HepG2 (cell line): ENCODE results near the gene MEF2D.

Experiments used
- ELF4 ChIP-seq: sonication (generic); formaldehyde crosslinking; IDR thresholded peaks from 2 replicates; pipeline ENCODE4 v1.5.0; 2020; ENCODE audit warnings: missing genetic modification reagents, mild to moderate bottlenecking, moderate library complexity, borderline replicate concordance
- FOXP1 ChIP-seq, 2 experiments: fragments of 450-650 bp in 1 of 2; IDR thresholded peaks; 2 replicates each; pipeline ENCODE4 v1.6.1; 2017 to 2018; ENCODE audit warnings: antibody characterized with exemption in 1 of 2
- GZF1 ChIP-seq: sonication (generic); formaldehyde crosslinking; IDR thresholded peaks from 2 replicates; pipeline ENCODE4 v1.5.1; 2020; ENCODE audit warnings: mild to moderate bottlenecking, missing genetic modification reagents
- KLF12 ChIP-seq: sonication (generic); formaldehyde crosslinking; IDR thresholded peaks from 2 replicates; pipeline ENCODE4 v1.4.0; 2020; ENCODE audit warnings: missing genetic modification reagents, borderline replicate concordance
- MAX ChIP-seq: IDR thresholded peaks from 2 replicates; pipeline ENCODE4 v1.6.1; 2012; ENCODE audit warnings: inconsistent platforms
- NCOA2 ChIP-seq: sonication (generic); formaldehyde crosslinking; IDR thresholded peaks from 2 replicates; pipeline ENCODE4 v1.8.0; 2022; ENCODE audit warnings: inconsistent platforms
- NFATC3 ChIP-seq: sonication (generic); formaldehyde crosslinking; IDR thresholded peaks from 2 replicates; pipeline ENCODE4 v1.5.1; 2020; ENCODE audit warnings: mild to moderate bottlenecking, missing genetic modification reagents
- POLR2A ChIP-seq, 2 experiments: IDR thresholded peaks; 2 replicates each; pipeline ENCODE4 v1.6.1; 2011; ENCODE audit warnings: low read depth in 2 of 2, low read length in 2 of 2, mild to moderate bottlenecking in 1 of 2, moderate library complexity in 1 of 2; ENCODE audit not compliant: insufficient read depth in 1 of 2
- RXRA ChIP-seq: sonication (generic); formaldehyde crosslinking; IDR thresholded peaks from 2 replicates; pipeline ENCODE4 v1.5.1; 2020; ENCODE audit warnings: missing genetic modification reagents
- ZFYVE20 ChIP-seq: sonication (generic); formaldehyde crosslinking; IDR thresholded peaks from 2 replicates; pipeline ENCODE4 v1.8.0; 2023; ENCODE audit warnings: low read depth, mild to moderate bottlenecking, moderate library complexity, missing genetic modification reagents, borderline replicate concordance
- ZNF121 ChIP-seq: sonication (generic); formaldehyde crosslinking; IDR thresholded peaks from 2 replicates; pipeline ENCODE4 v1.5.0; 2020; ENCODE audit warnings: mild to moderate bottlenecking, missing genetic modification reagents
- ZNF317 ChIP-seq: sonication (generic); formaldehyde crosslinking; IDR thresholded peaks from 2 replicates; pipeline ENCODE4 v1.5.0; 2020; ENCODE audit warnings: mild to moderate bottlenecking, missing genetic modification reagents
- ZZZ3 ChIP-seq: sonication (generic); formaldehyde crosslinking; IDR thresholded peaks from 2 replicates; pipeline ENCODE4 v1.4.0; 2020; ENCODE audit warnings: missing genetic modification reagents, mild to moderate bottlenecking, borderline replicate concordance
- TF ChIP-seq, protein P1 (sequence below): sonication (generic); formaldehyde crosslinking; IDR thresholded peaks from 2 replicates; pipeline ENCODE4 v1.4.0; 2020; ENCODE audit warnings: low read depth, missing genetic modification reagents

DNA sequence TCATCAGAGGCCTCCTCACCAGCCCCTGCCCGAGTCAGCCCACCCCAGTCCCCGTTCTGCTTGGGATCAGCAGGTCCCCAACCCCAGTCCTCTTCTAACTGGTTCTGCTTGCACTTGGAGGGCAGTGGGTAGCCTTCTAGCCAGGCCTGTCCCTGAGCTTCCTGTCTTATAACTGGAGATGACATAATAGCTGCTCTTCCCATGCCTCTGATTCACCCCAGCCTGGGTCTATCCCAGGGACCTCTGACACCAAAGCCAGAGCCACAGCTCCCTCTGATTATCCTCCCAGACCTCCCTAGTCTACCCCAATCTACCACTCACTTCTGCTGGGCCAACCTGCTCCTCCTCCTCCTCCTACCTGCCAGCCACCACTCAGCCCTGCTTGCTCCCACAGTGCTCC, 40.4 kb upstream of the MEF2D start:
- no peak for TF ChIP-seq MAX
- TF ChIP-seq GZF1 (CRISPR knock-in tag), result no peak
- TF ChIP-seq ZNF317, result no peak
- TF ChIP-seq ZZZ3, result no peak
- TF ChIP-seq NCOA2 (CRISPR knock-in tag), result no peak
- TF ChIP-seq RXRA (CRISPR knock-in tag), result no peak
- TF ChIP-seq POLR2A (IDR thresholded peaks at IDR 0.05; ENCODE audit: insufficient read depth in 1 of 2, low read depth in 2 of 2, low read length in 2 of 2), result no peak
- no peak for TF ChIP-seq FOXP1 (IDR thresholded peaks at IDR 0.05)
- TF ChIP-seq FOXP1 (CRISPR knock-in tag; IDR thresholded peaks at IDR 0.05), result no peak
- TF ChIP-seq ELF4, result no peak
- no peak for TF ChIP-seq NFATC3
- TF ChIP-seq ZNF121 (CRISPR knock-in tag), result no peak
- no peak for TF ChIP-seq ZFYVE20 (CRISPR knock-in tag)
- TF ChIP-seq, protein P1, sequence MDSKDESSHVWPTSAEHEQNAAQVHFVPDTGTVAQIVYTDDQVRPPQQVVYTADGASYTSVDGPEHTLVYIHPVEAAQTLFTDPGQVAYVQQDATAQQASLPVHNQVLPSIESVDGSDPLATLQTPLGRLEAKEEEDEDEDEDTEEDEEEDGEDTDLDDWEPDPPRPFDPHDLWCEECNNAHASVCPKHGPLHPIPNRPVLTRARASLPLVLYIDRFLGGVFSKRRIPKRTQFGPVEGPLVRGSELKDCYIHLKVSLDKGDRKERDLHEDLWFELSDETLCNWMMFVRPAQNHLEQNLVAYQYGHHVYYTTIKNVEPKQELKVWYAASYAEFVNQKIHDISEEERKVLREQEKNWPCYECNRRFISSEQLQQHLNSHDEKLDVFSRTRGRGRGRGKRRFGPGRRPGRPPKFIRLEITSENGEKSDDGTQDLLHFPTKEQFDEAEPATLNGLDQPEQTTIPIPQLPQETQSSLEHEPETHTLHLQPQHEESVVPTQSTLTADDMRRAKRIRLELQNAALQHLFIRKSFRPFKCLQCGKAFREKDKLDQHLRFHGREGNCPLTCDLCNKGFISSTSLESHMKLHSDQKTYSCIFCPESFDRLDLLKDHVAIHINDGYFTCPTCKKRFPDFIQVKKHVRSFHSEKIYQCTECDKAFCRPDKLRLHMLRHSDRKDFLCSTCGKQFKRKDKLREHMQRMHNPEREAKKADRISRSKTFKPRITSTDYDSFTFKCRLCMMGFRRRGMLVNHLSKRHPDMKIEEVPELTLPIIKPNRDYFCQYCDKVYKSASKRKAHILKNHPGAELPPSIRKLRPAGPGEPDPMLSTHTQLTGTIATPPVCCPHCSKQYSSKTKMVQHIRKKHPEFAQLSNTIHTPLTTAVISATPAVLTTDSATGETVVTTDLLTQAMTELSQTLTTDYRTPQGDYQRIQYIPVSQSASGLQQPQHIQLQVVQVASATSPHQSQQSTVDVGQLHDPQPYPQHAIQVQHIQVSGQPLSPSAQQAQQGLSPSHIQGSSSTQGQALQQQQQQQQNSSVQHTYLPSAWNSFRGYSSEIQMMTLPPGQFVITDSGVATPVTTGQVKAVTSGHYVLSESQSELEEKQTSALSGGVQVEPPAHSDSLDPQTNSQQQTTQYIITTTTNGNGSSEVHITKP (CRISPR knock-in tag), result no peak
- no peak for TF ChIP-seq KLF12
